Lung (tissue), 12 donors: ENCODE data around the gene SGCA. TPM values are rescaled to one million over a fixed set of nuclear protein-coding genes. Genes with fewer than 3 reads are reported as not detected.

Experiments used
- ATAC-seq: fragments of 200-7000 bp; cut with Tn5 transposase; one replicate; pipeline ENCODE4 v1.9.1; 2020; ENCODE audit warnings: moderate number of reproducible peaks; ENCODE audit not compliant: insufficient read depth, low FRiP score
- DNase-seq, 3 donors: peaks; one replicate each; pipeline ENCODE4 v3.0.0-alpha.2; 2013 to 2017
- H3K27ac ChIP-seq, 2 donors: one replicate each; pipeline ENCODE4 v1.5.1; 2013; ENCODE audit warnings: mild to moderate bottlenecking in 2 of 2, moderate library complexity in 2 of 2, control low read depth in 1 of 2, inconsistent platforms in 1 of 2, low read depth in 1 of 2, low read length in 1 of 2
- H3K27me3 ChIP-seq, 3 donors: one replicate each; pipeline ENCODE4 v1.5.1; 2013; ENCODE audit warnings: low read length in 2 of 3; ENCODE audit not compliant: control insufficient read depth in 3 of 3, insufficient read depth in 3 of 3
- H3K36me3 ChIP-seq, 4 donors: one replicate each; pipeline ENCODE4 v1.5.1; 2013; ENCODE audit warnings: low read length in 4 of 4, mild to moderate bottlenecking in 1 of 4, moderate library complexity in 1 of 4; ENCODE audit not compliant: control insufficient read depth in 4 of 4, insufficient read depth in 4 of 4
- H3K4me1 ChIP-seq, 5 donors: one replicate each; pipeline ENCODE4 v1.5.1; 2013; ENCODE audit warnings: low read length in 5 of 5, mild to moderate bottlenecking in 2 of 5, moderate library complexity in 1 of 5; ENCODE audit not compliant: control insufficient read depth in 5 of 5, insufficient read depth in 5 of 5
- H3K4me3 ChIP-seq: one replicate; pipeline ENCODE4 v1.5.1; 2013; ENCODE audit warnings: mild to moderate bottlenecking, control low read depth, moderate library complexity
- H3K9ac ChIP-seq, 2 donors: one replicate each; pipeline ENCODE4 v1.5.1; 2013; ENCODE audit warnings: low read length in 2 of 2, control low read depth in 1 of 2; ENCODE audit not compliant: insufficient read depth in 1 of 2
- H3K9me3 ChIP-seq, 4 donors: one replicate each; pipeline ENCODE4 v1.5.1; 2013; ENCODE audit warnings: low read length in 3 of 4, mild to moderate bottlenecking in 1 of 4, moderate library complexity in 1 of 4; ENCODE audit not compliant: control insufficient read depth in 4 of 4, insufficient read depth in 3 of 4
- CTCF ChIP-seq: IDR thresholded peaks from 2 replicates; pipeline ENCODE4 v1.5.1; 2012; ENCODE audit warnings: mild to moderate bottlenecking; ENCODE audit errors: control extremely low read depth, extremely low read depth
- WGBS, 2 donors: extraction: QIAGEN DNeasy Blood & Tissue Kit; methylation state at CpG; one replicate each; pipeline ENCODE4 v1.1.7; 2013; 5-methylcytosine and 5-hydroxymethylcytosine counted together
- polyA plus RNA-seq, 2 donors: library from polyadenylated mRNA; stranded (reverse); fragments of 200-250 nt; gene quantifications; one replicate each; pipeline ENCODE4 v1.2.1, GENCODE V29; 2013
- total RNA-seq, 2 donors: library from RNA; depleted of rRNA in 1 of 2; stranded (reverse); fragments of >200 nt in 1 of 2; gene quantifications; one replicate each; pipeline ENCODE4 v1.2.1, GENCODE V29; 2014 to 2021
- donor health status: control.
- donor health status: control.
- donor health status: Bipolar disorder and iron deficiency.
- donor health status: healthy.
- donor health status: DM: yes; HTN: yes; CAD: no.

SGCA gene
- total and polyA plus RNA-seq, 4 donors, result 5.0 to 19.4 (median 14.0) TPM

GRCh38 chr17:50123649-50124349, 42.0 kb upstream of the SGCA start:
- H3K4me1 ChIP-seq, result peaks cover 0 to 13% (median 5%) of the 10 kb centered on the region in 5 donors
- H3K4me3 ChIP-seq, result no peak overlapping the region
- H3K9ac ChIP-seq, result no peak overlapping the region
- H3K9me3 ChIP-seq, result no peaks in the 10 kb centered on the region
- no peaks in the 10 kb centered on the region for H3K27me3 ChIP-seq
- H3K27ac ChIP-seq, result peak overlapping the region in 1 of 2 donors; percentile 51
- ATAC-seq, result no peak
- no peaks in the 10 kb centered on the region for H3K36me3 ChIP-seq
- DNase-seq, result peak in 1 of 3 donors; percentile 26
- WGBS, 2 donors, result 54 to 70% methylated on average over 12 of the region's 12 CpGs
- TF ChIP-seq CTCF, result no peak

- H3K27ac ChIP-seq, result no peak overlapping the region
- WGBS, 2 donors, result 92 to 96% methylated on average over 4 of the region's 4 CpGs
- DNase-seq, result no peak
- H3K4me1 ChIP-seq, result peaks cover 0 to 13% (median 7%) of the 10 kb centered on the region in 5 donors
- H3K36me3 ChIP-seq, result no peaks in the 10 kb centered on the region
- no peak for ATAC-seq
- TF ChIP-seq CTCF, result no peak
- no peaks in the 10 kb centered on the region for H3K9me3 ChIP-seq
- no peak overlapping the region for H3K9ac ChIP-seq
- no peaks in the 10 kb centered on the region for H3K27me3 ChIP-seq
- H3K4me3 ChIP-seq, result no peak overlapping the region
Measured at GRCh38 chr17:50125420-50125997, 40.3 kb upstream of the SGCA start.

- H3K9me3 ChIP-seq, result no peaks in the 10 kb centered on the region
- TF ChIP-seq CTCF, result no peak
- peaks cover 0 to 17% (median 7%) of the 10 kb centered on the region in 5 donors for H3K4me1 ChIP-seq
- no peak overlapping the region for H3K4me3 ChIP-seq
- DNase-seq, result no peak
- WGBS, 2 donors, result 14 to 39% methylated on average over 6 of the region's 6 CpGs
- H3K9ac ChIP-seq, result no peak overlapping the region
- peaks cover 0 to 2% (median 0%) of the 10 kb centered on the region in 4 donors for H3K36me3 ChIP-seq
- peak overlapping the region in 1 of 2 donors; percentile 69 for H3K27ac ChIP-seq
- no peaks in the 10 kb centered on the region for H3K27me3 ChIP-seq
- ATAC-seq, result no peak
Measured at GRCh38 chr17:50127697-50128361, 38.0 kb upstream of the SGCA start.
